Natural killer cell treated with Interleukin-12 subunit alpha and Interleukin-12 subunit beta and Interleukin-15 and Interleukin-18, amount 100 ng/mL, for 72 hours (primary cell): ENCODE measurements around the gene C1orf146. TPM values are rescaled to one million over a fixed set of nuclear protein-coding genes. Genes with fewer than 3 reads are reported as not detected.

ENCODE experiments used
- ATAC-seq, 2 donors: fragments of 150-1000 bp; cut with Tn5 transposase in 1 of 2; sonication (Bioruptor Pico), chemical (Tn5 transposase) in 1 of 2; 2 replicates each; pipeline ENCODE4 v1.10.0; 2021
- DNase-seq: peaks from one replicate; pipeline ENCODE4 v3.0.0; 2022; ENCODE audit warnings: low spot score
- H3K27ac Mint-ChIP-seq, 2 donors: 1 replicate in 1 of 2; 2 replicates in 1 of 2; pipeline ENCODE4 v1.8.0; 2022; ENCODE audit warnings: mixed read lengths in 2 of 2, mild to moderate bottlenecking in 1 of 2, moderate library complexity in 1 of 2
- H3K27me3 Mint-ChIP-seq, 2 donors: 1 replicate in 1 of 2; 2 replicates in 1 of 2; pipeline ENCODE4 v1.8.0; 2022; ENCODE audit warnings: mixed read lengths in 2 of 2
- H3K36me3 Mint-ChIP-seq: one replicate; pipeline ENCODE4 v1.8.0; 2022; ENCODE audit warnings: mixed read lengths
- H3K4me1 Mint-ChIP-seq, 2 donors: 1 replicate in 1 of 2; 2 replicates in 1 of 2; pipeline ENCODE4 v1.8.0; 2022; ENCODE audit warnings: low read depth in 2 of 2, mixed read lengths in 2 of 2, mild to moderate bottlenecking in 1 of 2
- H3K4me3 Mint-ChIP-seq: one replicate; pipeline ENCODE4 v1.8.0; 2022; ENCODE audit warnings: mixed read lengths
- H3K9me3 Mint-ChIP-seq: 2 replicates; pipeline ENCODE4 v1.8.0; 2022; ENCODE audit warnings: mixed read lengths
- total RNA-seq, 2 donors: library from RNA; stranded (reverse); gene quantifications; one replicate each; pipeline ENCODE4 v1.2.3, GENCODE V29; 2022

Gene C1orf146, protein sequence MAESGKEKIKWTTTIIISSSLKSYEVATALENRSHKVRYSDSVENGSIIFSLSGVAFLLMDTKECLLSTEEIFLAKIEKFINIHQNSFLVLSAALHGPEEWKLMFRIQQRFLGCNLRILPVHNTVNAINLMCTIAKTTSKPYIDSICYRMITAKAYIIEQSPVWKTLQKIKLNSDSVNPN
- total RNA-seq, result not detected

- Mint-ChIP-seq H3K36me3 (no peaks in the 10 kb centered on the region), H3K27me3 (peaks cover 5 to 8% of the 10 kb centered on the region in 2 donors), H3K27ac (no peak within 1 kb of the TSS)
These were observed at the start of gene C1orf146 for GRCh38 chr1:92217721-92218120. Gene C1orf146 (plus strand): TSS chr1:92217915. CDS start chr1:92231421, 13,506 bp downstream.

GRCh38 chr1:92168657-92169056 is 49.1 kb upstream of the C1orf146 start:
- no peak overlapping the region for H3K4me3 Mint-ChIP-seq

More at GRCh38 chr1:92217721-92218120, at the start of gene C1orf146:
- H3K4me3 Mint-ChIP-seq, result no peak within 1 kb of the TSS
- DNase-seq, result no peak
- no peaks in the 10 kb centered on the region for H3K4me1 Mint-ChIP-seq
- no peaks in the 10 kb centered on the region for H3K9me3 Mint-ChIP-seq
- ATAC-seq, result no peak

GRCh38 chr1:92169214-92170005 is 48.3 kb upstream of the C1orf146 start:
- no peaks in the 10 kb centered on the region for H3K9me3 Mint-ChIP-seq
- DNase-seq, result no peak
- no peaks in the 10 kb centered on the region for H3K27me3 Mint-ChIP-seq
- ATAC-seq, result no peak
- H3K27ac Mint-ChIP-seq, result no peak overlapping the region
- no peaks in the 10 kb centered on the region for H3K4me1 Mint-ChIP-seq
- H3K36me3 Mint-ChIP-seq, result no peaks in the 10 kb centered on the region
- no peak overlapping the region for H3K4me3 Mint-ChIP-seq

More at GRCh38 chr1:92168657-92169056, 49.1 kb upstream of the C1orf146 start:
- Mint-ChIP-seq H3K9me3 (no peaks in the 10 kb centered on the region), H3K27me3 (no peaks in the 10 kb centered on the region), H3K27ac (no peak overlapping the region), H3K36me3 (no peaks in the 10 kb centered on the region), H3K4me1 (no peaks in the 10 kb centered on the region)
- ATAC-seq, result no peak
- DNase-seq, result no peak

GRCh38 chr1:92184632-92185031 is 33.1 kb upstream of the C1orf146 start:
- peaks cover 4 to 8% of the 10 kb centered on the region in 2 donors for H3K27me3 Mint-ChIP-seq
- no peaks in the 10 kb centered on the region for H3K4me1 Mint-ChIP-seq
- H3K4me3 Mint-ChIP-seq, result no peak overlapping the region
- H3K9me3 Mint-ChIP-seq, result no peaks in the 10 kb centered on the region
- no peaks in the 10 kb centered on the region for H3K36me3 Mint-ChIP-seq
- DNase-seq, result no peak
- no peak overlapping the region for H3K27ac Mint-ChIP-seq
- ATAC-seq, result no peak

GRCh38 chr1:92186081-92186480 is 31.6 kb upstream of the C1orf146 start:
- Mint-ChIP-seq H3K27me3 (peaks cover 4 to 14% of the 10 kb centered on the region in 2 donors), H3K4me3 (no peak overlapping the region), H3K9me3 (no peaks in the 10 kb centered on the region), H3K36me3 (no peaks in the 10 kb centered on the region), H3K4me1 (no peaks in the 10 kb centered on the region), H3K27ac (no peak overlapping the region)
- no peak for ATAC-seq
- DNase-seq, result no peak

DNA sequence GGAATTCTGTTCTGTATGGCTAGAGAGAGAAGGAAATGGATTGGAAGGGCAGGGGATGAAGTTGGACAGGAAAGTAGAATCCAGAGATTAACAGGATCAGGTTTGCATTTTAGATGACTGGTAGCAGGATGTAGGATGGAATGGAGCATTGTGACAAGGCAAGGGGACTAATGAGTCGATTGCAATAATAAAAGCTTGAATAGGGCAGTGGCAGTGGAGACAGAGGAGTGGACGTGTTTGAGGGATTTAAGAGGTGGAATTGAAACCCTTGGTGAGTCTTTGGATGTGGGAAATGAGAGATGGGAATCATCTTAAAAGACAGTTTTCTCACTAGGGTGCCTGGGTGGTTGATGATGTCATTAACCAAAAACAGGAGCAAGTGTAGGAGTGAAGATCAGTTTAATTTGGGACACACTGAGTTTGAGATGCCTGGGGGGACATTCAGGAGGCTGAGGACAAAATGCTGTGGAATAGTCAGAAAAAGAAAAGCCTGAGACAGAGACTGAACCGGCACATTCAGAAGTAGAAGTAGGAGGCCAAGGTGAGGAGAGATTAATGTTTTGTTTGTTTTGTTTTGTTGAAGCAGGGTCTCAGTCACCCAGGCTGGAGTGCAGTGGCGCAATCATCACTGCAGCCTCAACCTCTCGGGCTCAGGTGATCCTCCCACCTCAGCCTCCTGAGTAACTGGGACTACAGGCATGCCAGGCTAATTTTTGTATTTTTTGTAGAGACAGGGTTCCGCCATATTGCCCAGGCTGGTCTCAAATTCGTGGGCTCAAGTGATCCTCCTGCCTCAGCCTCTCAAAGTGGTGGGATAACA is 29.1 kb upstream of the C1orf146 start:
- Mint-ChIP-seq H3K4me3 (no peak overlapping the region), H3K36me3 (no peaks in the 10 kb centered on the region), H3K9me3 (no peaks in the 10 kb centered on the region), H3K4me1 (no peaks in the 10 kb centered on the region), H3K27me3 (peaks cover 4 to 14% of the 10 kb centered on the region in 2 donors), H3K27ac (no peak overlapping the region)
- DNase-seq (no peak), ATAC-seq (no peak)

DNA sequence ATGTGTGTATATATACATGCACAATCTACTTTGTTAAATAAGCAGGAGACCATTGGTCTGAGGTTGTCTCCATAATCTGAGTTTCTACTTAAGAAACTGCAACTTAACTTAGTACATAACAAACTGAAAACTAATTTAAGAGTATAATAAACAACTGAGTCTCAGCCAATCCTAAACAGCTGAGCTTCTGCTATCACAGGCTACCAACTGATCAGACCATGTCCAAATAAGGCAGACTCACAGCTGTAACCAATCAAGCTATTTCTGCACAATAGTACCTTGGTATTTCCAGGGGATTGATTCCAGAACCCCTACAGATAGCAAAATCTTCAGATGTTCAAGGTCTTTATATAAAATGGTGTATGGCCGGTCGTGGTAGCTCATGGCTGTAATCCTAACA is 26.0 kb upstream of the C1orf146 start:
- DNase-seq (no peak), ATAC-seq (no peak)
- Mint-ChIP-seq H3K36me3 (no peaks in the 10 kb centered on the region), H3K4me1 (no peaks in the 10 kb centered on the region), H3K27me3 (peaks cover 8 to 14% of the 10 kb centered on the region in 2 donors), H3K9me3 (no peaks in the 10 kb centered on the region), H3K27ac (no peak overlapping the region), H3K4me3 (no peak overlapping the region)

- H3K4me1 Mint-ChIP-seq, result no peaks in the 10 kb centered on the region
- no peak for DNase-seq
- H3K4me3 Mint-ChIP-seq, result no peak overlapping the region
- no peak overlapping the region for H3K27ac Mint-ChIP-seq
- no peaks in the 10 kb centered on the region for H3K9me3 Mint-ChIP-seq
- H3K27me3 Mint-ChIP-seq, result peaks cover 8 to 14% of the 10 kb centered on the region in 2 donors
- ATAC-seq, result no peak
- no peaks in the 10 kb centered on the region for H3K36me3 Mint-ChIP-seq
These were observed 25.5 kb upstream of the C1orf146 start for GRCh38 chr1:92192246-92192645.

- Mint-ChIP-seq H3K27me3 (peaks cover 4 to 6% of the 10 kb centered on the region in 2 donors), H3K36me3 (no peaks in the 10 kb centered on the region), H3K9me3 (no peaks in the 10 kb centered on the region), H3K27ac (no peak overlapping the region), H3K4me1 (no peaks in the 10 kb centered on the region), H3K4me3 (no peak overlapping the region)
- no peak for ATAC-seq
- no peak for DNase-seq
These were observed 23.2 kb upstream of the C1orf146 start for GRCh38 chr1:92194511-92194910.

- H3K4me1 Mint-ChIP-seq, result peaks cover 5% of the 10 kb centered on the region in 2 donors
- H3K4me3 Mint-ChIP-seq, result no peak overlapping the region
- peak overlapping the region in 1 of 2 donors; percentile 1 for H3K27ac Mint-ChIP-seq
- no peaks in the 10 kb centered on the region for H3K9me3 Mint-ChIP-seq
- DNase-seq (no peak), ATAC-seq (no peak)
- peaks cover 6 to 7% of the 10 kb centered on the region in 2 donors for H3K27me3 Mint-ChIP-seq
- no peaks in the 10 kb centered on the region for H3K36me3 Mint-ChIP-seq
These were observed 15.7 kb upstream of the C1orf146 start for GRCh38 chr1:92201973-92202372.

DNA sequence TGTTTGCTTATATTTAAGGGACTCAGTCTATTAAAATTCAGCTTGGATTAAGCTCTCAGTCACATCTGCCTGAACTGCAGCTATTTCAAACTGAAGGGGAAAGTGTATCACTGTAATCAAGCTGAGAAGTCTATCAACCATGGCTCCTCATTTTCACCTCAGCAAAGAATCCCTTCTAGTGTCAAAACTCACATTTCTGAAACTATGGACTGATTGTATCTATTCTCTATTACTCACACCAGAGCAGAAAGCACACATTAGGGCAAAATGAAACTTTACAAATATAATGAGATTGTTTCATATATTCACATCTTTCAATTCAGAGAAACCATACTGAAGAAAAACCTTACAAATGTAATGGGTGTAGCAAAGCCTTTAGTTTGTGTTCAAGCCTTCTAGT is 14.6 kb upstream of the C1orf146 start:
- H3K27me3 Mint-ChIP-seq, result peaks cover 6 to 7% of the 10 kb centered on the region in 2 donors
- no peak overlapping the region for H3K27ac Mint-ChIP-seq
- H3K4me3 Mint-ChIP-seq, result no peak overlapping the region
- DNase-seq (no peak), ATAC-seq (no peak)
- H3K9me3 Mint-ChIP-seq, result no peaks in the 10 kb centered on the region
- H3K36me3 Mint-ChIP-seq, result no peaks in the 10 kb centered on the region
- peaks cover 5% of the 10 kb centered on the region in 2 donors for H3K4me1 Mint-ChIP-seq

DNA sequence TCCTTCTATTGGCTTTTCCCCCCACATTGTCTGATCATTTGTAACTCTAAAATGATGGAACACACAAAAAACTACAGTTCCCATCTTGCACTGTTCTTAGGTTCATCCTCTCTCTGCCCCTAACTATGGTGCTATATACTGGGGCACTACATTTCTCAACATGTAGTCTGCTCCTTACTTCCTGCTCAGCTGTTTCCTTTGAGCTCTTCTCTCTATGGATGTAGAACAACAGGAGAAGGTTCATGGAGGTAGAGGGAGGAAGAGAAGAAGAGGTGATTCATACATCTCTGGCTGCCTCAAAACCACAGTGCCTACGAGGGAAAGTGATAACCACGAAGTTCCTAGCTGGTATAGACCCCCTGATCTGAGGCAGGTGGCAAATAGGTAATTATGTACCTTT is 7.0 kb upstream of the C1orf146 start:
- ATAC-seq (no peak), DNase-seq (no peak)
- H3K27me3 Mint-ChIP-seq, result peaks cover 18 to 29% of the 10 kb centered on the region in 2 donors
- no peak overlapping the region for H3K27ac Mint-ChIP-seq
- no peak overlapping the region for H3K4me3 Mint-ChIP-seq
- no peaks in the 10 kb centered on the region for H3K36me3 Mint-ChIP-seq
- no peaks in the 10 kb centered on the region for H3K9me3 Mint-ChIP-seq
- no peaks in the 10 kb centered on the region for H3K4me1 Mint-ChIP-seq

DNA sequence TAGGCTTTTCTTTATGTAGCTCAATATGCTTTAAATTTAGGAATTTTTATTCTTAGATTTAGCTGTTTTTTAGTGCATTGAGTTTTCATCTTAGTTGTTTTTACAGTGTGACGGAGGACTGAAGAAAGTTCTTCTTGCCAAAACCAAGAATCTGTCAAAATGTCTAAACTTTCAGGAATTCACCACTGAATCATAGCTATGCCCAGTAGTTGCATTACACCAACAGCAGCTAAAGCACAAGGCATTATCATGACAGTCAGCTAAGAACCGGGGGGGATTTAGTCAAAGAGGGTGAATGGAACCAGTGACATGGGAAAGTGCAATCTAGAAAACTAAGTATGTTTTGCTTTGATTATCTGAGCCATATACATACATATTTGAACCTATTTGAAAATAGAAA is 6.5 kb upstream of the C1orf146 start:
- no peak for DNase-seq
- Mint-ChIP-seq H3K27ac (no peak overlapping the region), H3K36me3 (no peaks in the 10 kb centered on the region), H3K4me3 (no peak overlapping the region), H3K27me3 (peaks cover 15 to 32% of the 10 kb centered on the region in 2 donors), H3K4me1 (no peaks in the 10 kb centered on the region), H3K9me3 (no peaks in the 10 kb centered on the region)
- ATAC-seq, result no peak

DNA sequence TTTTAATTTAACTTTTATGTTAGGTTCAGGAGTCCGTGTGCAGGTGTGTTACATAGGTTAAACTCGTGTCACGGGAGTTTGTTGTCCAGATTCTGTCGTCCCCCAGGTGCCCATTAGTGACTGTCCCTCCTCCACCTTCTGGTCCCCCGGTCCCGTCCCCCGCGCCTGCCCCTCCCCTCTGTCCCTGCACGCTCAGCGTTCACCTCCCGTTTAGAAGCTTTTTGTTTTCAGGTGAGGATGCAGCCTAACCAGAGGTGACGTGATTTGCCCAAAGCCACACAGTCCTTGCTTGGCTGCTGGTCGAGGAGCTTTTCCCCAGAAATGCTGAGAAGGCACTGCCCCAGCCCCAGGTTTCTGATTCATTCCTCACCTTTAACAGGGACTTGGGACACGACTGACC is 844 bp downstream of the C1orf146 start:
- DNase-seq (no peak), ATAC-seq (no peak)
- Mint-ChIP-seq H3K36me3 (no peaks in the 10 kb centered on the region), H3K27ac (no peak overlapping the region), H3K4me3 (no peak overlapping the region), H3K27me3 (peaks cover 5 to 8% of the 10 kb centered on the region in 2 donors), H3K4me1 (no peaks in the 10 kb centered on the region), H3K9me3 (no peaks in the 10 kb centered on the region)
